D341Med (cell line): Measurements from ENCODE around the gene PRKN.

ENCODE experiments used
- DNase-seq: peaks from one replicate; pipeline ENCODE4 v3.0.0; 2012; ENCODE audit warnings: low spot score

PRKN gene

GRCh38 chr6:162727322-162728182 lies at the start of gene PRKN, which contains the start of gene PACRG:
Gene PRKN, minus strand, starts transcription at chr6:162727766.
Gene PACRG, plus strand, starts transcription at chr6:162727974.
- peak; percentile 99 for DNase-seq

- DNase-seq = no peak
Measured at GRCh38 chr6:162777091-162777490, 49.5 kb upstream of the PRKN start.

GRCh38 chr6:162773996-162774395 lies 46.4 kb upstream of the PRKN start:
- no peak for DNase-seq

GRCh38 chr6:162772466-162772865 lies 44.9 kb upstream of the PRKN start:
- no peak for DNase-seq

GRCh38 chr6:162770955-162771354 lies 43.4 kb upstream of the PRKN start:
- DNase-seq = no peak

- no peak for DNase-seq
Measured at GRCh38 chr6:162770136-162770535, 42.6 kb upstream of the PRKN start.

- DNase-seq = no peak
Measured at GRCh38 chr6:162753775-162754174, 26.2 kb upstream of the PRKN start.

GRCh38 chr6:162751211-162751859 lies 23.8 kb upstream of the PRKN start:
- no peak for DNase-seq

- DNase-seq = no peak
Measured at GRCh38 chr6:162750776-162751175, 23.2 kb upstream of the PRKN start.

- peak; percentile 48 for DNase-seq
Measured at GRCh38 chr6:162736961-162737360, 9.4 kb upstream of the PRKN start.

GRCh38 chr6:162733489-162733888 lies 5.9 kb upstream of the PRKN start:
- no peak for DNase-seq

GRCh38 chr6:162730502-162730901 lies 2.9 kb upstream of the PRKN start:
- no peak for DNase-seq

GRCh38 chr6:162728706-162729105 lies 1.1 kb upstream of the PRKN start:
- DNase-seq = no peak

- DNase-seq = peak; percentile 28
Measured at GRCh38 chr6:162728197-162728596, 631 bp upstream of the PRKN start.

GRCh38 chr6:162726947-162727321 lies 632 bp downstream of the PRKN start:
- no peak for DNase-seq

GRCh38 chr6:162722633-162723032 lies 4.9 kb downstream of the PRKN start:
- DNase-seq = no peak

GRCh38 chr6:162722226-162722625 lies 5.3 kb downstream of the PRKN start:
- no peak for DNase-seq

GRCh38 chr6:162721404-162721687 lies 6.2 kb downstream of the PRKN start:
- DNase-seq = no peak

- no peak for DNase-seq
Measured at GRCh38 chr6:162719528-162719927, 8.0 kb downstream of the PRKN start.

- no peak for DNase-seq
Measured at GRCh38 chr6:162715601-162716000, 12.0 kb downstream of the PRKN start.

- DNase-seq = no peak
Measured at GRCh38 chr6:162713974-162714780, 13.4 kb downstream of the PRKN start.

- no peak for DNase-seq
Measured at GRCh38 chr6:162712694-162713093, 14.9 kb downstream of the PRKN start.

GRCh38 chr6:162711376-162711775 lies 16.2 kb downstream of the PRKN start:
- DNase-seq = no peak
